Measurements from ENCODE around the gene MID1.
A peak's percentile ranks its signal among the peaks of the same experiment; 100 is the strongest.

Gene MID1

GRCh38 chrX:10485326-10485725 is 135.1 kb downstream of the MID1 start:
- DNase-seq (ENCODE audit: low spot score): no peak

- no peak for DNase-seq (ENCODE audit: low spot score)
Measured at GRCh38 chrX:10484683-10485247, 135.6 kb downstream of the MID1 start.

- DNase-seq (ENCODE audit: low spot score): no peak
Measured at GRCh38 chrX:10483191-10483831, 137.1 kb downstream of the MID1 start.

GRCh38 chrX:10482708-10483107 is 137.7 kb downstream of the MID1 start:
- DNase-seq (ENCODE audit: low spot score): no peak

GRCh38 chrX:10482261-10482660 is 138.1 kb downstream of the MID1 start:
- DNase-seq (ENCODE audit: low spot score): no peak

GRCh38 chrX:10480861-10481260 is 139.5 kb downstream of the MID1 start:
- no peak for DNase-seq (ENCODE audit: low spot score)

DNA sequence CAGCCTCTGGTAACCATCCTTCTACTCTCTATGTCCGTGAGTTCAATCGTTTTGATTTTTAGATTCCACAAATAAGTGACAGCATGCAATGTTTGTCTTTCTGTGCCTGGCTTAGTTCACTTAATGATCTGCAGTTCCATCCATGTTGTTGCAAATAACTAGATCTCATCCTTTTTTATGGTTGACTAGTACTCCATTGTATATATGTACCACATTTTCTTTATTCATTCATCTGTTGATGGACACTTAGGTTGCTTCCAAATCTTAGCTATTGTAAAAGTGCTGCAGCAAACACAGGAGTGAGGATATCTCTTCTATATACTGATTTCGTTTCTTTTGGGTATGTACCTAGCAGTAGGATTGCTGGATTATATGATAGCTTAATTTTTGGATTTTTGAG is 140.9 kb downstream of the MID1 start:
- DNase-seq (ENCODE audit: low spot score): no peak

DNA sequence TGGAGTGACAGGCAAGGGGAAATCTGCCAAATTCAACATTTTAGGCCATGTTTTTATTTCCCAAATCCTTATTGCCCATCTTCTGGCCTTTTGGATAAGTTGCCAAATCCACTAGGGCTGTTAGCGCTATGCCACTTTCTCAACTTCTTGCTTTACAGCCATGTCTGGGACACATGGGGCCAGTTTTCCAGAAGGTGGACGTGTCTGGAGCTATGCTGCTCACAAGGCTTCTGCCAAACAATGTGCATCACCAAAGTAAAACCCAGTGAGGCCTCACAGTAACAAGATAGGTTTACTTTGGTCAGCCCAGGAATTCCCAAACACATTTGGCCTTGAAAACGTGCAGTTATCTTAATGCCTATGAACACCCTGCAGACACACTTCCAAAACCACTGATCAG is 142.9 kb downstream of the MID1 start:
- DNase-seq (ENCODE audit: low spot score): no peak

- no peak for DNase-seq (ENCODE audit: low spot score)
Measured at GRCh38 chrX:10474913-10475568, 145.3 kb downstream of the MID1 start.

DNA sequence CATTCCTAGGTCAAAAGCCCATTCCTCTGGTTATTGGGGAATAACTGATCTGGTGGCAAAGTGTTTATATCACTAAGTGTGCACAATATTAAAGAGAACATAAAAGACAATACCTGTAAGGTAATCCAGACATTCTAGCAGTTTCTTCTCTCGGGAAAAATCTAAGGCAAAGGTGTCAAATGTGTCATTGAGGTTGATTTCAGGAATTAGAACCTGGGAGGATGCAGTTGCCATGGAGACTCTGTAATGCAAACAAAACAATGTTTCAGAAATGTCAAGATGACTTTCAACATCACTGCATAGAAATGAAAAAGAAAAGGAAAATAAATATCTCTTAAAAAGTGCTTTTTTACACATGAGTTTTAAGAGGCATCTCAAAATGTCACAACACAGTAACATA is 145.9 kb downstream of the MID1 start:
- DNase-seq (ENCODE audit: low spot score): no peak

DNA sequence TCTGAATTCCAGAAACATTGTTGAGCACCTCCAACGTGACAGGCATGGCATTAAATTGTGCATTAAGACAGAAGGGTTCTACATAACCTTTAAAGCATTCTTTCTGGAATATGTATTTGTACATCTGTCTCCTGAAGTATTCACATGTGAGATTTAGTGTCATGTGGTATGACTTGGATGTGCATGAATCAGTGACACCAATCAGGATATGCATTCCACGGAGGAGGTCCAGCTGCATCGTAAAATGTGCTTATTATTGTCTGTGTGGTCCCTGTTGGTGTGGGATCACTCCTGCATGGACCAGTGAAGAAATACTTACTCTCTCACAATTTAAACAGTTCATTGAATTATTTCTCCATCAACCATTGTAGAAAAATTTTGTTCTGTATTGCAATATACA is 149.0 kb downstream of the MID1 start:
- no peak for DNase-seq (ENCODE audit: low spot score)

DNA sequence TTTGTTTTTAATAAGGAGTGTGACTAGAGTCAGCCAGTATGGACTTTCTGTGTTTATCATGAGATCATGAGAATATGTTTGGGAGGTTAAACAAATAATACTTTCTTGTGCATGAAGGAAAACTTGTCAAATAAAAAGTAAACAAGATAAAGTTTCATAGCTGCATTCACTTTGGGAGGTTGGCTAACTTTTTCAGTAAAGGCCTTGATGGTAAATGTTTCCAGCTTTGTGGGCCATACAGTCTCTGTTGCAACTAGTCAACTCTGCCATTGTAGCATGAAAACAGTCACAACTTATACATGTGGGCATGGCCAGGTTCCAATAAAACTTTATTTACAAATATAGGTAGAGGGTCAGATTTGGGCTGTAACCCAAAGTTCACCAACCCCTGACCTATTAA is 150.4 kb downstream of the MID1 start:
- DNase-seq (ENCODE audit: low spot score): no peak

DNA sequence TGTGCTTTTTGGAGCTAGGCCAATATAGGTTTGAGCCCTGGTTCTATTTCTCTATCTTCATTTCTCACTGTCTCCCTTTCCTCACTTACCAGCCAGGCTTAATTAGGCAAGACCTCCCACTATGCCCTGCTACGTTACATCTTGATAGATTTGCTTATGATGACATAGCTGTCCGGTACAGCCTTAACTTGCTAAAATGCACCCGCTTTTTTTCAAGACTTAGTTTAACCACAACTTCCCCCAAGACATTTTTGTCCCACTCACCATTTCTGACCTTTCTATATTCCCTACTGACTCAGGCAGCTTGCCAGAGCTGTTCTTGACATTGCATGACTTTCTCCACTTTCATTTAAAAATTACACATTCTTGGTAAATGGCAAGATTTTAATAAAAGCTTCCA is 152.6 kb downstream of the MID1 start:
- no peak for DNase-seq (ENCODE audit: low spot score)

DNA sequence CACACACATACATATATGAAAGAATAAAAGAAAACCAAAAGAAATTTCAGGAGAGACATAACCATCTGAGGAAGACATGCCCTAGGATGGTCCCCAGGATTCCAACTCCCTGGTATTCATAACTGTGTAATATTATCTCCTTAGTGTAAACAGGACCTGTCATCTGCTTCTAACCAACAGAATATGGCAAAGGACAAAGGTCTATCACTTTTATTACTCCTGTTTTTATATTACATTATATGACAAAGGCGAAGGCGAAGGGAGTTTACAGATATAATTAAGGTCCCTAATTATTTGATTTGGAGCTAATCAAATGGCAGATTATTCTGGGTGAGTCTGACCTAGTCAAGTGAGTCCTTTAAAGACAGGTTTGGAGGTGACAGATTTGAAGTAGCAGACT is 155.1 kb downstream of the MID1 start:
- no peak for DNase-seq (ENCODE audit: low spot score)

DNA sequence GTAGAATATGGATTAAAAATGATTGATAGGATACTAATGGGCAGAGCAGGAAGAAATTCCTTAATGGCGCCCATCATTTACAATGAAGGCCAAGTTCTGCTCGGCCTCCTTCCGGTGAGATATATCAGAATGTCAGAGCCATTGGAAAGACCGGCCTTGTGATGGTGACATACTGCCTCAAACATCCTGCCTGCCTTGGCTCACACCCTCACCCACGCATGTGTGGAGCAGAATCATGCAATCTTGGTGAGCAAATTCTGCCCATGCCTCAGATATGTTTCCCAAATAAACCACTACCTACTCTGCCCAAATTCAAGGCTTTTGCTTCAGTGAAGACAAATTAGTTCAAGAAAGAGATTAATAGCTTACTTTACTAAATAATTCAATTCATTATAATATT is 163.3 kb downstream of the MID1 start:
- no peak for DNase-seq (ENCODE audit: low spot score)

DNA sequence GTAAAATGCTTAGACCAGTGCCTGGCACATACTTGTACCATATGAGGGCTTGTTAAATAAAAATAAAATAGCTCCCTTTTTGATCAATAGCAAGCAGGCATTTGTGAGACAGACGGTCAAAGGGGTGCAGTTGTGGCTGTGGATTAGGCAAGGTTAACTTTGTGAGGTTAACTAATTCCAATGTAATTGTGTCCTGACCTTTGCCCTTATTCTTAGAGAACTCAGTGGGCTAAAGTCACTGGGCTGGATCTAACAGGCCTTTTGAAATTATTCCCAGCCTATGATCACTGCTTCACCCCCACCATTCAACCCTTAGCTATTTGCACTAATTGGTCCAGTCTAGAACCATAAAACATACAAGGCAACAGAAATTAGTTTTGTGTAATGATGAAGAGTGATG is 166.4 kb downstream of the MID1 start:
- DNase-seq (ENCODE audit: low spot score): no peak

DNA sequence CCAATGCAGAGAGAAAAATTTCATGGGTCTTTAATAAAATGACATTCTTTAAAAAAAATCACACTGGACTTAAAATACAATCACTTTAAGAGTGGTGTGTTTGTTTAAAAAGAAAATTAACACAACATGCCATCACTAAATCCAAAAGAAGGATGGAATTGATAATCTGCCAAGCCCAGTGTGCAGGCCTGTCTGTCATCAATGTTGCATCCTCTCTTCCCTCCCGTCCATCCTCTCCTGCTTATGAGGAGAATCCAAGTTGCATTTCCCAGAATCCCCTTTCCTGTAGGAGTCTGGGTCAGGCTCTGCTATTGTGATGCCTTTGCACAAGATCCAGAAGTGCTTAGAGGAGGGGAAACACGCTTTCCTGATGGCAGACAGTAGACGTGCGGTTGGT is 169.4 kb downstream of the MID1 start:
- no peak for DNase-seq (ENCODE audit: low spot score)

- peak; percentile 20 for DNase-seq (ENCODE audit: low spot score)
Measured at GRCh38 chrX:10450229-10450958, 170.0 kb downstream of the MID1 start.

DNA sequence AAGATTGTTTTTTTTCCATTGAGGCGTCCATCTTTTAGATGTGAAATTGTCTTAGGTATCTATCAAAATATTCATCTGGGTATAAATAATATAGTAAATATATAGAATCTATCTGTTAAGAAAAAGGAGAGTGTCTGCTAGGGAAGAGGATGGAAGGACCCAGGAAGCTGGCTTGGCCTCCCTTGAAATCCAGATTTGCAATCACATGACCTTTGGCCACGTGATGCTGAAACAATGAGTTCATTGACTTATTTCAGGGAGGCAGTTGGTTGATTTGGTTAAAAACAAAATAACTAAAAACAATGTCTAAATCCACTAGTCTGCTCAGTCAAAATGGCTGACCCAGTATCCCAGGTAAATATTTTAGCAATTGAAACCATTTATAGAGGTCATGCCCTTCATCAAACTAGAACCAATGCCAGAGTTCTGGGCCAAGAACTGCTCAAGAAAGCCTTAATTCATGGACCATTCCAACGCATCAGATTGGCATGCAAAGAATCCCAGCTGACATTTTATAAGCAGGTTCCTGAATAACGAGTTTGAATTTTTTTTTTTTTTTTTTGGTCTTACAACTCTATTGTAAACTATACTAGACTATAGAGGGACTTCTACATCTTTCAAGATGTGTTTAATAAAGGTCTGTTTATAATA is 172.7 kb downstream of the MID1 start:
- peak; percentile 56 for DNase-seq (ENCODE audit: low spot score)

DNA sequence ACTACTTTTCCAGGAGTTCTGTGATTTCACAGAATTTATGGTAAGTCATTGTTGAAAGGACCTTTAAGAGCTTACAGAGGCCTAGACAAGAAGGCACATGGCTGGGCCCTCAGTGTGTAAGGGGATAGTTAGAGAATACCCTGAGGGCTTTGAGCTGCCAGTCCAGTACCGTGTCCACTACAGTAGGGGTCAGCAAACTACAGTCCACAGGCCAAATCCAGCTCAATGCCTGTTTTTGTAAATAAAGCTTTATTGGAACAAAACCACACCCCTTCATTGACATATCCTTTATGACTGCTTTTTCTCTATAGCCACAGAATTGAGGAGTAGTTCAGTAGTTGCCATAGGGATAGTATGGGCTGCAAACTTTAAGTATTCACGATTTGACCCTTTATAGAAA is 176.2 kb downstream of the MID1 start:
- no peak for DNase-seq (ENCODE audit: low spot score)

- no peak for DNase-seq (ENCODE audit: low spot score)
Measured at GRCh38 chrX:10441464-10441863, 178.9 kb downstream of the MID1 start.

DNA sequence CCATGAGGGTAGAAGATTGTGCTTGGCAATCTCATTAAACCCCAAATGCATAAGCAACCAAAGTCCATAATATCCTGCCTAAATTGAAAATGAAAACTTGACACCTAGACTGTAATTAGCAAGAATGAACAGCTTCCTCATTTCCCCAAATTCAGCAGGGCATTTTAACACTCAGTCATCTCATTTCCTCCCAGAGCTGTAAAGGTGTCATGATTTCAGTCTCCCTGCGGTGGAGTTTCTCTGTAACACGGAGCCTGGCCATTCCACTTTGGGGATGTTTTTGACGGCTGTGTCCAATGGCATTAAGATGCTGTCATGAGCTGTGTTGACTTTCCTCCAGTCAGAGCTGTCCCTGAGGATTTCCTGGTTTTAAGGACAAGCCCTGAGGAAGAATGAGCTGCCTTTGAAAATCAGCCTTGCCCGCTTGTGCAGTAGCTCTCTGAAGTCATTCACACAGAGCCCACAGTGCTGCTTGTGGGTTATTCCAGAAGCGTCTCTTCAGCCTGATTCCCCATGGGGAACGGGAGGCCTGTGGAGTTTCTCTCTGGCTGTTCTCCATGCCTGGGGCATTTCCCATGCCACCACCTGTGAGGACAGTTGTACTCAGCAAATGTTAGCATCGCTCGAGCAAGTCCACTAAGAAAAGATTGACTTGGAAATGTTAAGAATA is 187.0 kb downstream of the MID1 start:
- no peak for DNase-seq (ENCODE audit: low spot score)

Data from COLO829 (cell line).